SK-N-SH (cell line): ENCODE measurements around the gene LSM2. TPM values are rescaled to one million over a fixed set of nuclear protein-coding genes. Genes with fewer than 3 reads are reported as not detected.

Experiments
- CTCF ChIA-PET: fragments of 300-600, 350-600 bp; formaldehyde crosslinking; extraction: SDS; loops from one replicate; lab custom pipeline; 2021; lab: Yijun Ruan, JAX
- POLR2A ChIA-PET: fragments of 350-600 bp; sonication (Branson Sonifier 250); formaldehyde crosslinking; extraction: SDS; loops from one replicate; lab custom pipeline; 2020; ENCODE audit warnings: antibody characterized with exemption, inconsistent platforms; lab: Yijun Ruan, JAX
- DNase-seq: peaks from one replicate; pipeline ENCODE4 v3.0.0; 2012
- H2AFZ ChIP-seq: fragments of 200-600 bp; sonication (generic); 2 replicates; pipeline ENCODE4 v1.8.1; 2016; ENCODE audit warnings: antibody characterized with exemption, mild to moderate bottlenecking, low read depth
- H3F3A ChIP-seq: fragments of 200-600 bp; sonication (generic); replicated peaks from 2 replicates; pipeline ENCODE3; 2016; ENCODE audit warnings: antibody characterized with exemption, mild to moderate bottlenecking; ENCODE audit not compliant: insufficient read depth
- H3K27ac ChIP-seq, 2 experiments: fragments of 200-500 bp in 1 of 2; fragments of 200-600 bp in 1 of 2; sonication (Bioruptor generic) in 1 of 2; sonication (generic), shearing (Covaris generic) in 1 of 2; 2 replicates each; pipeline versions ENCODE4 v1.5.1 to v1.6.1; 2014 to 2016; ENCODE audit warnings: low read depth in 2 of 2, inconsistent platforms in 1 of 2, low read length in 1 of 2, mild to moderate bottlenecking in 1 of 2, mixed read lengths in 1 of 2
- H3K27me3 ChIP-seq: fragments of 200-600 bp; sonication (generic), shearing (Covaris generic); 2 replicates; pipeline ENCODE4 v1.6.1; 2016; ENCODE audit warnings: mixed run types; ENCODE audit not compliant: insufficient read depth
- H3K36me3 ChIP-seq, 2 experiments: fragments of 200-500 bp in 1 of 2; fragments of 200-600 bp in 1 of 2; sonication (Bioruptor generic) in 1 of 2; sonication (generic) in 1 of 2; replicated peaks in 1 of 2; 2 replicates each; pipeline versions ENCODE3 to v1.5.1; 2014 to 2016; ENCODE audit warnings: low read length in 1 of 2, mild to moderate bottlenecking in 1 of 2; ENCODE audit not compliant: insufficient read depth in 2 of 2, control insufficient read depth in 1 of 2
- H3K4me1 ChIP-seq, 2 experiments: fragments of 200-500 bp in 1 of 2; fragments of 200-600 bp in 1 of 2; sonication (Bioruptor generic) in 1 of 2; sonication (generic), shearing (Covaris generic) in 1 of 2; 2 replicates each; pipeline versions ENCODE4 v1.5.1 to v1.6.1; 2014 to 2016; ENCODE audit warnings: low read depth in 1 of 2, low read length in 1 of 2, mixed run types in 1 of 2; ENCODE audit not compliant: insufficient read depth in 2 of 2, control insufficient read depth in 1 of 2
- H3K4me2 ChIP-seq: fragments of 200-600 bp; sonication (generic), shearing (Covaris generic); 2 replicates; pipeline ENCODE4 v1.6.1; 2017; ENCODE audit warnings: mixed run types
- H3K4me3 ChIP-seq, 2 experiments: fragments of 200-500 bp in 1 of 2; fragments of 200-600 bp in 1 of 2; sonication (Bioruptor generic) in 1 of 2; sonication (generic), shearing (Covaris generic) in 1 of 2; 2 replicates each; pipeline versions ENCODE4 v1.5.1 to v1.8.1; 2014 to 2016; ENCODE audit warnings: low read depth in 2 of 2, inconsistent platforms in 1 of 2, low read length in 1 of 2, mild to moderate bottlenecking in 1 of 2, mixed read lengths in 1 of 2, moderate library complexity in 1 of 2
- H3K79me2 ChIP-seq: fragments of 200-600 bp; sonication (generic); 2 replicates; pipeline ENCODE4 v1.8.1; 2017; ENCODE audit warnings: mild to moderate bottlenecking; ENCODE audit not compliant: insufficient read depth
- H3K9ac ChIP-seq: fragments of 200-600 bp; sonication (generic); 2 replicates; pipeline ENCODE4 v1.6.1; 2017; ENCODE audit warnings: mixed run types
- H3K9me2 ChIP-seq: fragments of 200-600 bp; sonication (generic); 2 replicates; pipeline ENCODE4 v1.6.1; 2017; ENCODE audit warnings: mixed run types
- H3K9me3 ChIP-seq: fragments of 200-600 bp; sonication (generic); 2 replicates; pipeline ENCODE4 v1.6.1; 2017; ENCODE audit warnings: mixed run types, mild to moderate bottlenecking, moderate library complexity
- H4K20me1 ChIP-seq: fragments of 200-600 bp; sonication (generic); 2 replicates; pipeline ENCODE4 v1.6.1; 2017; ENCODE audit warnings: mild to moderate bottlenecking, mixed run types; ENCODE audit not compliant: insufficient read depth
- FOSL2 ChIP-seq: IDR thresholded peaks from 2 replicates; pipeline ENCODE4 v1.4.0; 2012; ENCODE audit warnings: low read depth, mild to moderate bottlenecking, moderate library complexity, borderline replicate concordance
- FOXM1 ChIP-seq: IDR thresholded peaks from 2 replicates; pipeline ENCODE4 v1.4.0; 2012; ENCODE audit warnings: low read depth, mild to moderate bottlenecking
- IRF3 ChIP-seq: fragments of 150-350 bp; IDR thresholded peaks from 2 replicates; pipeline ENCODE4 v1.6.1; 2016; ENCODE audit warnings: mild to moderate bottlenecking, low read depth, low read length
- MXI1 ChIP-seq: IDR thresholded peaks from 2 replicates; pipeline ENCODE4 v1.6.1; 2012; ENCODE audit warnings: mild to moderate bottlenecking, low read depth, low read length, improper control_type of control experiment
- NFIC ChIP-seq: IDR thresholded peaks from 2 replicates; pipeline ENCODE4 v1.4.0; 2012; ENCODE audit warnings: borderline replicate concordance
- RCOR1 ChIP-seq: fragments of 150-350 bp; IDR thresholded peaks from 2 replicates; pipeline ENCODE4 v1.6.1; 2017; ENCODE audit warnings: antibody characterized with exemption, low read length
- RXRA ChIP-seq: IDR thresholded peaks from 2 replicates; pipeline ENCODE4 v1.4.0; 2012; ENCODE audit warnings: low read depth, mild to moderate bottlenecking, borderline replicate concordance
- TEAD4 ChIP-seq: IDR thresholded peaks from 2 replicates; pipeline ENCODE4 v1.4.0; 2012; ENCODE audit warnings: mild to moderate bottlenecking, borderline replicate concordance; ENCODE audit not compliant: insufficient read depth
- ZBTB33 ChIP-seq: IDR thresholded peaks from 2 replicates; pipeline ENCODE4 v1.4.0; 2012; ENCODE audit warnings: low read depth, borderline replicate concordance
- WGBS: methylation state at CpG from one replicate; pipeline ENCODE4 v1.1.6; 2017; ENCODE audit warnings: low lambda C conversion rate; 5-methylcytosine and 5-hydroxymethylcytosine counted together
- polyA plus RNA-seq, 3 experiments: library from polyadenylated mRNA; depleted of rRNA; stranded (reverse); fragments of >200 nt; gene quantifications; 2 replicates each; pipeline ENCODE4 v1.2.3, GENCODE V29; 2012
- TF ChIP-seq, protein P1 (sequence below): IDR thresholded peaks from 2 replicates; pipeline ENCODE4 v1.4.0; 2012; ENCODE audit warnings: low read depth

The LSM2 gene
- polyA plus RNA-seq, 1 of the 3 experiments (the other 2 are of a cell fraction): 79.1 TPM

- Histone ChIP-seq H3K27me3 (no peaks in the 10 kb centered on the region), H3K4me2 (no peak overlapping the region), H3K9me3 (no peaks in the 10 kb centered on the region), H2AFZ (no peak overlapping the region), H3K79me2 (no peaks in the 10 kb centered on the region), H3K36me3 (no peaks in the 10 kb centered on the region), H3K9ac (no peak overlapping the region), H3F3A (peaks cover 2% of the 10 kb centered on the region), H3K9me2 (no peaks in the 10 kb centered on the region), H3K27ac (no peak overlapping the region), H3K4me3 (no peak overlapping the region), H3K4me1 (peaks cover 0 to 8% of the 10 kb centered on the region in 2 experiments; a peak in 1 of 4 replicates)
- 96% methylated on average over 12 of the region's 18 CpGs for WGBS
- DNase-seq: no peak
- POLR2A ChIA-PET: interaction anchor here (0.7 kb wide), 1 partner anchor 14 kb away, joined by 3 read pairs; no protein-coding TSS in a partner anchor
- CTCF ChIA-PET: interaction anchor here (0.7 to 3.3 kb wide), 8 partner anchors 16 to 1376 kb away, joined by 3 to 16 read pairs (median 6); partner anchors contain the start of genes DDAH2, LY6G5C and MSH5
- no peak for TF ChIP-seq MXI1
- TF ChIP-seq RXRA: no peak
- TF ChIP-seq, protein P1, sequence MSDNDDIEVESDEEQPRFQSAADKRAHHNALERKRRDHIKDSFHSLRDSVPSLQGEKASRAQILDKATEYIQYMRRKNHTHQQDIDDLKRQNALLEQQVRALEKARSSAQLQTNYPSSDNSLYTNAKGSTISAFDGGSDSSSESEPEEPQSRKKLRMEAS: no peak
- TF ChIP-seq FOXM1: no peak
- no peak for TF ChIP-seq IRF3
- TF ChIP-seq RCOR1: no peak
- no peak for TF ChIP-seq TEAD4
- TF ChIP-seq, all 33 proteins: peak for 0
- no peaks in the 10 kb centered on the region for H4K20me1 ChIP-seq
Observed at GRCh38 chr6:31768363-31769257, 38.2 kb downstream of the LSM2 start.

DNA sequence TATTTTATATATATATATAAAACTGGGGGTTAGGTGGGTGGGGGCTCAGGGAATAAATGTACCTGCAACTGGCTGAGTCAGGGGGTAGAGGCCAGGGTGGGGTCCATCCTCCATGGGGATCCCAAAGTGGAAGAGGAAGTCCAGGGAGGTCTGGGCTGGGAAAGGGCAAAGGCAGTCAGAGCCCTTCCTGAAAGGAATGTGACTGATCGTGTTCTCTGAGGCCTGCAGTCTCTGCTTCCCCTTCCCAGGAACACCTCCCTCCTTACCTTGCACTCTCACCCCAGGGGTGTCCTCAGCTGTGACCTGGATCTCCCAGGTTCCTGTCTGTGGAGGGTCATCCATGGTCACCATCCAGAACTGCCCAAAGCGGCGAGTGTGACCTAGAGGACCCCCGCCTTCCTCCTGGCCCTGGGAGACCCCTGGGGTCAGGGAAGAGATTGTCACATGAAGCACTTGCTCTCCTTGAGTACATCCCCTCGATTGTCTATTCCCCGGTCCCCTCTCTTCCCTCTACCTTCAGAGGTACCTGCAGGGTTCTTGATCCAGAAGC is 39.6 kb downstream of the LSM2 start:
- Histone ChIP-seq H3K4me3 (no peak overlapping the region), H4K20me1 (no peaks in the 10 kb centered on the region), H3K4me2 (no peak overlapping the region), H3K36me3 (no peaks in the 10 kb centered on the region), H3K4me1 (peaks cover 0 to 8% of the 10 kb centered on the region in 2 experiments; a peak in 1 of 4 replicates), H2AFZ (no peak overlapping the region), H3K9me2 (no peaks in the 10 kb centered on the region), H3F3A (peaks cover 2% of the 10 kb centered on the region), H3K27ac (no peak overlapping the region), H3K9me3 (no peaks in the 10 kb centered on the region), H3K9ac (no peak overlapping the region), H3K79me2 (no peaks in the 10 kb centered on the region), H3K27me3 (no peaks in the 10 kb centered on the region)
- WGBS: 94% methylated on average over 6 of the region's 6 CpGs
- POLR2A ChIA-PET: interaction anchor here (1.2 kb wide), 1 partner anchor 38 kb away, joined by 5 read pairs; the partner anchor contains the start of gene DDAH2
- CTCF ChIA-PET: interaction anchor here (1.0 to 2.3 kb wide), 3 partner anchors 10 to 329 kb away, joined by 3 to 12 read pairs (median 3); partner anchors contain the start of gene VWA7
- TF ChIP-seq TEAD4: no peak
- TF ChIP-seq ZBTB33: no peak
- TF ChIP-seq IRF3: no peak
- TF ChIP-seq NFIC: no peak
- TF ChIP-seq FOSL2: no peak
- DNase-seq: no peak
